ENCODE measurements around the gene WDR86.

Gene WDR86

DNA sequence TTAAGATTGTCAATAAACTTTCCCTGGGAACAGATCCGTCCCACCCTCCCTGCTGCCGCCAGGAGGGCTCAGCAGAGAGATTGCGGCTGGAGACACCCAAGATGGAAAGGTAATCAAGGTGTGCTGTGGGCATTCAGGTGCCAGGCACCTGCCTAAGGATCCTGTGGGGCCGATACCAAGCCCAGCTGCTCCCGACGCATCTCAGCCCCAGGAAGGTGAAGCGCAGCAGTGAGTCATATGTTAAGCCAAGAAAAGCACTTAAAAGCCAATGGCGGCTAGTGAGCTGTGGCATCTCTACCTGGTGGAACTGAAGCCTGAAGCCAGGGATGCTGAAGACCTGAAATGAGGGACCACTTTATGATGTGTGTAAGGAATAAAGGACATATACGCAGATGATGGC is 6.1 kb downstream of the WDR86 start:
- TF ChIP-seq EZH2 (IDR thresholded peaks at IDR 0.05), result no peak
- no peak for TF ChIP-seq POLR2AphosphoS5 (IDR thresholded peaks at IDR 0.05; ENCODE audit: borderline replicate concordance, low read depth, low read length)
- H3K9me3 ChIP-seq (ENCODE audit: low read depth, low read length), result no peaks in the 10 kb centered on the region
- no peak for DNase-seq (ENCODE audit: low read depth, low spot score)
- peak overlapping the region; percentile 42; the same call in 1 of the 2 replicates for H3K4me3 ChIP-seq
- H3K9ac ChIP-seq (ENCODE audit: insufficient read length), result no peak overlapping the region
- H3K27ac ChIP-seq, result peak overlapping the region; percentile 61
- no peaks in the 10 kb centered on the region; the same call in 1 of the 2 replicates for H3K36me3 ChIP-seq (ENCODE audit: insufficient read depth, low read length)

DNA sequence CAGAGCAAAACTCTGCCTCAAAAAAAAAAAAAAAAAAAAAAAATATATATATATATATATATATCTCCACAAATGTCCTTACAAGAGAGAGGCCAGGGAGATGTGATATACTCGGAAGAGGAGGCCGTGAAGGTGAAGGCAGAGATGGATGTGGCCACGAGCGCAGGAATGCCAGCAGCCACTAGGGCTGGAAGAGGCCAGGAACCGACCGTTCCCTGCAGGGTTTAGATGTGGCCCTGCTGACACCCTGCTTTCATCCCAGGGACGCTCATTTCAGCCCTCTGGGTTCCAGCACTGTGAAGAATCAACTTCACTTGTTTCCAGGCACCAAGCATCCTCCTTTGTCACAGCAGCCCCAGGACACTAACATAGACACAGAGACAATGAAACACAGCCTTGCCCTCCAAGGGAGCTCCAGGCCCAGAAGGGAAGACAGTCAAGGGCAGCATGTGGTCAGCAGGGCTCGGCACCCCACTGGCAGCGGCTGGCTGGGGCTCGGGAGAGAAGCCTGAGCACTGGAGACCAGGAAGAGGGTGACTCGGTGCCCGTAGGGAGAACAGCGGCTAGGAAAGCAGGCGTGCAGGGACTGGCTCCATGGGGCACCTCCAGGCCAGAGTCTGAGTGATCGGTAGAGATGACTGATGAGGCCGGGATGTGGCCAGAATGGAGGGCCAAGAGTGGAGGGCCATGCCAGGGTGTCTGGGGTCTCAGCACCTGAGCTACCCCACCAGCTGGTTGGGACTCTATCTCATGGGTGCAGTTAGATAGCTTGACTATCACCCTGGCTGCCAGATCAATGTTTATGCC is 7.6 kb downstream of the WDR86 start:
- H3K9ac ChIP-seq (ENCODE audit: insufficient read length), result no peak overlapping the region
- H3K4me3 ChIP-seq, result no peak overlapping the region
- H3K36me3 ChIP-seq (ENCODE audit: insufficient read depth, low read length), result no peaks in the 10 kb centered on the region; the same call in 1 of the 2 replicates
- H3K27ac ChIP-seq, result no peak overlapping the region
- no peak for DNase-seq (ENCODE audit: low read depth, low spot score)
- H3K9me3 ChIP-seq (ENCODE audit: low read depth, low read length), result no peaks in the 10 kb centered on the region
- TF ChIP-seq POLR2AphosphoS5 (IDR thresholded peaks at IDR 0.05; ENCODE audit: borderline replicate concordance, low read depth, low read length) (no peak), FOXP2 (optimal IDR thresholded peaks at IDR 0.05; ENCODE audit: control extremely low read depth, extremely low read length, insufficient read depth) (no peak), EZH2 (IDR thresholded peaks at IDR 0.05) (no peak)

DNA sequence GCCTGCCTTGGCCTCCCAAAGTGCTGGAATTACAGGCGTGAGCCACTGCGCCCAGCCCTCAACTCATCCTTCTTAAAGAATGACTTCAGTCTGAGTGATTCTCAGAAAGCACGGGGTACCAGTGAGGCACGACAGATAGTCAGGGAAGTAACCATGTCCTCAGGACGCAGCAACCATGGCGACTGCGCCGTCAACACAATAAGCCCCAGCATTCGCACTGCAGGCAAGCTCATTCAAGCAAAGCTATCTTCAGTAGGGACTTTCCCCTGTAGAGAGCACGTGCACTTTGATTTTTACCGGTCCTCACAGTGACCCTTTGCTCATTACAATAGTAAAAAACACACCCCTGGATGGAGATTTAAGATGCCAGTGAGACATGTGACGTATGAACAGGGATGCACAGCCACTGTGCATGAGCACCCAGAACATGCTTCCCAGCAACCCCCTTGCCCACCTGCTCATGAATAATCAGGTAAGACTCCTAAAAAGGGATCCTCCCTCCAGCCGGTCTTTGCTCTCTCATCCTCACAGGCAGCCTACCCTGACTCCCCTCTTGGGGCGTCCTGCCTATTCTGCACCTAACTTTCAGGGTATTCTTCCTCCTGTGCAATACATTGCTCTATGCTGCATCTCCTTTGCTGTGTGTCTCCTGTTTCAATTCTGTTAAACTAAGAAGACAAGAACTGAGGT is 9.1 kb downstream of the WDR86 start:
- no peak overlapping the region for H3K9ac ChIP-seq (ENCODE audit: insufficient read length)
- H3K9me3 ChIP-seq (ENCODE audit: low read depth, low read length), result no peaks in the 10 kb centered on the region
- H3K4me3 ChIP-seq, result no peak overlapping the region
- DNase-seq (ENCODE audit: low read depth, low spot score), result no peak
- H3K27ac ChIP-seq, result no peak overlapping the region
- no peaks in the 10 kb centered on the region; the same call in 1 of the 2 replicates for H3K36me3 ChIP-seq (ENCODE audit: insufficient read depth, low read length)
- TF ChIP-seq EZH2 (IDR thresholded peaks at IDR 0.05), result no peak
- no peak for TF ChIP-seq FOXP2 (optimal IDR thresholded peaks at IDR 0.05; ENCODE audit: control extremely low read depth, extremely low read length, insufficient read depth)
- TF ChIP-seq POLR2AphosphoS5 (IDR thresholded peaks at IDR 0.05; ENCODE audit: borderline replicate concordance, low read depth, low read length), result no peak

DNA sequence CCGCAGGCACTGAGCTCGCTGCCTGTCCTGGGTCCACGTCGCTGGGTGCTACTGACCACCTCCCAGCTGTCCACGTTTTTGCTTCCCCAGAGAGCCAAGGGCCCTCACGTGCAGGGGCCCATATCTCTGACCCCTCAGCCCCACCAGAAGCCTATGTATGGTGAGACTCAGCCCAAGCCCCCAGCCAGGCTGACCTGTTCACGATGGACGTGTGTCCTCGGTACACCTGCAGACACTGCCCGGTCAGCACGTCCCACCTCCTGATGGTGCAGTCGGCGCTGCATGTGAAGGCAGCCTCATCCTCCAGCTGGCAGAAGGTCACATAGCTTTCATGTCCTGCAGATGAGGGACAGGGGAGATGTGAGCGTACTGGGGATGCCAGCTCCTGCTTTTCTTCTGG is 9.9 kb downstream of the WDR86 start:
- Histone ChIP-seq H3K36me3 (ENCODE audit: insufficient read depth, low read length) (no peaks in the 10 kb centered on the region; the same call in 1 of the 2 replicates), H3K4me3 (no peak overlapping the region), H3K9me3 (ENCODE audit: low read depth, low read length) (no peaks in the 10 kb centered on the region), H3K9ac (ENCODE audit: insufficient read length) (no peak overlapping the region), H3K27ac (no peak overlapping the region)
- DNase-seq (ENCODE audit: low read depth, low spot score), result no peak
- no peak for TF ChIP-seq POLR2AphosphoS5 (IDR thresholded peaks at IDR 0.05; ENCODE audit: borderline replicate concordance, low read depth, low read length)
- TF ChIP-seq FOXP2 (optimal IDR thresholded peaks at IDR 0.05; ENCODE audit: control extremely low read depth, extremely low read length, insufficient read depth), result no peak
- TF ChIP-seq EZH2 (IDR thresholded peaks at IDR 0.05), result no peak

DNA sequence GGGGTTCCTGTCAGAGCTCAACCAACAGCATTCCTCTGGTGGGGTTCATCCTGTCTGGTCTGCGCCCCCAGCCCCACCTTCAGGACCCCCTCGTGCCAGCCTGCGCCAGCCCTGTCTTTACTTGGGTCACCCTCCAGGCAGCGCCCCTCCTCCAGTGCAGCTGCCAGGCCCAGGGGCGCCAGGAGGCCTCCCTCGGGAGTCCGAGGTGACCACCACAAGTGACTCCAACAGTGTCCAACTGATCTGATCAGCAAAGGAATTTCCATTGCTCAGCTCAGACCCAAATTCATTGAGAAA is 10.6 kb downstream of the WDR86 start:
- H3K27ac ChIP-seq, result no peak overlapping the region
- no peak overlapping the region for H3K4me3 ChIP-seq
- H3K9ac ChIP-seq (ENCODE audit: insufficient read length), result no peak overlapping the region
- no peaks in the 10 kb centered on the region; the same call in 1 of the 2 replicates for H3K36me3 ChIP-seq (ENCODE audit: insufficient read depth, low read length)
- no peaks in the 10 kb centered on the region for H3K9me3 ChIP-seq (ENCODE audit: low read depth, low read length)
- DNase-seq (ENCODE audit: low read depth, low spot score), result no peak
- no peak for TF ChIP-seq POLR2AphosphoS5 (IDR thresholded peaks at IDR 0.05; ENCODE audit: borderline replicate concordance, low read depth, low read length)
- TF ChIP-seq FOXP2 (optimal IDR thresholded peaks at IDR 0.05; ENCODE audit: control extremely low read depth, extremely low read length, insufficient read depth), result no peak
- no peak for TF ChIP-seq EZH2 (IDR thresholded peaks at IDR 0.05)

DNA sequence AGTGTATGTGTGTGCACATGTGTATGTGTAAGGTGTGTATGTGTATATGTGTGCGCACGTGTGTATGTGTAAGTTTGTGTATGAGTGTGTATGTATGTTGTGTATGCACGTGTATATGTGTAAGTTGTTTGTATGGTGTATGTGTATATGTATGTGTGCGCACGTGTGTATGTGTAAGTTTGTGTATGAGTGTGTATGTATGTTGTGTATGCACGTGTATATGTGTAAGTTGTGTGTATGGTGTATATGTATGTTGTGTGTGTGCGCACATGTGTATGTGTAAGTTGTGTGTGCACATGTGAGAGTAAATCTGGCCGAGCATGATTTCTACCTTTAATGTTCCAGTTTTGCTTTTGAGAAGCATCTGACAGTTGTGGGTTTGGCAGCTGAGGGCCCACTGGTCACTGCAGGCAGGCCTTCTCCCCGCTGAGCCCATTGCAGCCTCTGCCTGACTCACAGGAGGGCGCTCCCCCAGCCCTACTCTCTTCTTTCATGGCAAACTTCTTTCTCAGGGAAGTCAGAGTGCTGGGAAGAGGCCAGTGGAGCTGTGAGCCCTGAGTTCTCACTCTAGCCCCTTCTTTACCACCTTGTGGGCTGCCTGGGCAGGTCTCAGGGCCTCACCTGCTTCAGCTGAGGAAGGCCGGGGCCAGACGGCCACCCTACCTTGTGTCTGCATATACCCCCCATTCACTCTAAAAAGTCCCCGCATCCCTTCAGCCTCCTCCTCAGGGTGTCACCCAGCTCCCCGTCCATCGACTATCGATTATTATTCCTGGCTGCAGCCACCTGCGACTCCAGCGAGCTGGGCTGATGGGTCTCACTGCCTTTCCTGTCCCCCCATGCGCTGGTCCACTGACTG is 11.2 kb downstream of the WDR86 start:
- no peak overlapping the region for H3K9ac ChIP-seq (ENCODE audit: insufficient read length)
- H3K27ac ChIP-seq, result no peak overlapping the region
- no peak overlapping the region for H3K4me3 ChIP-seq
- no peaks in the 10 kb centered on the region for H3K9me3 ChIP-seq (ENCODE audit: low read depth, low read length)
- TF ChIP-seq POLR2AphosphoS5 (IDR thresholded peaks at IDR 0.05; ENCODE audit: borderline replicate concordance, low read depth, low read length) (no peak), EZH2 (IDR thresholded peaks at IDR 0.05) (no peak), FOXP2 (optimal IDR thresholded peaks at IDR 0.05; ENCODE audit: control extremely low read depth, extremely low read length, insufficient read depth) (no peak)
- DNase-seq (ENCODE audit: low read depth, low spot score), result no peak
- H3K36me3 ChIP-seq (ENCODE audit: insufficient read depth, low read length), result no peaks in the 10 kb centered on the region; the same call in 1 of the 2 replicates

DNA sequence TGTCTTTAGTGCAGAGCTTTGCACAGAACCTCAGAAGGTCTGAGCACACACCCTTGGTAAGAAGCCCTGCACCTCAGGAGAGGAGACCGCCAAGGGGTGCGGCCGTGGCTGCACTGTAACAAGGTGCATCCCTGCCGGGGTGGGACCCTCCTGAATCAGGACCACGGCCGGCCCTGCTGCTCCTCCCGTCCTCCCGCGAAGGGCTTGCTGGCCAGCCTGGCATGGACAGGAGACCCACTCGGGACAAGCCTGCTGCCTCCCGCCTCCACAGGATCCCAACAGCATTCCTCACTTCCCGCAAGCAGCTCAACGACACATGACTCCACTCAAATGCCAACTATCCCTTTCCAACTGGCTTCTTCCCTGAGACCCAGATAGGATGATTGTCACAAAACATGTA is 12.8 kb downstream of the WDR86 start:
- Histone ChIP-seq H3K4me3 (no peak overlapping the region), H3K27ac (no peak overlapping the region), H3K36me3 (ENCODE audit: insufficient read depth, low read length) (no peaks in the 10 kb centered on the region; the same call in 1 of the 2 replicates), H3K9ac (ENCODE audit: insufficient read length) (no peak overlapping the region), H3K9me3 (ENCODE audit: low read depth, low read length) (no peaks in the 10 kb centered on the region)
- no peak for TF ChIP-seq FOXP2 (optimal IDR thresholded peaks at IDR 0.05; ENCODE audit: control extremely low read depth, extremely low read length, insufficient read depth)
- no peak for TF ChIP-seq POLR2AphosphoS5 (IDR thresholded peaks at IDR 0.05; ENCODE audit: borderline replicate concordance, low read depth, low read length)
- no peak for DNase-seq (ENCODE audit: low read depth, low spot score)

All from SK-N-MC (cell line).